HTERT RPE-1 (cell line): Measurements from ENCODE around the gene ST6GALNAC5.

Source experiments
- in situ Hi-C: fragments of 300-500 bp; cut with MboI; formaldehyde crosslinking; loops from 4 replicates; pipeline ENCODE4 v1.14.3; 2020; ENCODE audit warnings: low sequenced_read_pairs

ST6GALNAC5 gene

GRCh38 chr1:76998582-76999223 is 131.4 kb downstream of the ST6GALNAC5 start:
- in situ Hi-C loops, result no loop called here

- in situ Hi-C loops, result no loop called here
These were observed 140.4 kb downstream of the ST6GALNAC5 start for GRCh38 chr1:77007675-77008074.

- in situ Hi-C loops, result no loop called here
These were observed 143.7 kb downstream of the ST6GALNAC5 start for GRCh38 chr1:77010937-77011336.

- in situ Hi-C loops, result no loop called here
These were observed 144.8 kb downstream of the ST6GALNAC5 start for GRCh38 chr1:77012066-77012465.

GRCh38 chr1:77014073-77014788 is 147.0 kb downstream of the ST6GALNAC5 start:
- in situ Hi-C loops, result no loop called here

- in situ Hi-C loops, result no loop called here
These were observed 148.6 kb downstream of the ST6GALNAC5 start for GRCh38 chr1:77015748-77016341.

- in situ Hi-C loops, result no loop called here
These were observed 149.2 kb downstream of the ST6GALNAC5 start for GRCh38 chr1:77016386-77016985.

- in situ Hi-C loops, result no loop called here
These were observed 151.0 kb downstream of the ST6GALNAC5 start for GRCh38 chr1:77018311-77018710.

GRCh38 chr1:77018761-77019160 is 151.5 kb downstream of the ST6GALNAC5 start:
- in situ Hi-C loops, result no loop called here

- in situ Hi-C loops, result no loop called here
These were observed 154.5 kb downstream of the ST6GALNAC5 start for GRCh38 chr1:77021732-77022131.

GRCh38 chr1:77024500-77024899 is 157.2 kb downstream of the ST6GALNAC5 start:
- in situ Hi-C loops, result no loop called here

- in situ Hi-C loops, result no loop called here
These were observed 158.3 kb downstream of the ST6GALNAC5 start for GRCh38 chr1:77025599-77025998.

- in situ Hi-C loops, result no loop called here
These were observed 158.9 kb downstream of the ST6GALNAC5 start for GRCh38 chr1:77026135-77026534.

GRCh38 chr1:77026640-77027039 is 159.4 kb downstream of the ST6GALNAC5 start:
- in situ Hi-C loops, result no loop called here

GRCh38 chr1:77027847-77028246 is 160.6 kb downstream of the ST6GALNAC5 start:
- in situ Hi-C loops, result no loop called here

GRCh38 chr1:77030401-77031105 is 163.3 kb downstream of the ST6GALNAC5 start:
- in situ Hi-C loops, result no loop called here

- in situ Hi-C loops, result no loop called here
These were observed 163.9 kb downstream of the ST6GALNAC5 start for GRCh38 chr1:77031106-77031662.

- in situ Hi-C loops, result no loop called here
These were observed 169.3 kb downstream of the ST6GALNAC5 start for GRCh38 chr1:77036560-77036959.

- in situ Hi-C loops, result no loop called here
These were observed 169.8 kb downstream of the ST6GALNAC5 start for GRCh38 chr1:77037038-77037437.

GRCh38 chr1:77038000-77038399 is 170.7 kb downstream of the ST6GALNAC5 start:
- in situ Hi-C loops, result no loop called here

GRCh38 chr1:77039111-77039510 is 171.8 kb downstream of the ST6GALNAC5 start:
- in situ Hi-C loops, result no loop called here
